Measurements from ENCODE around the gene MIDN.
A peak's percentile ranks its signal among the peaks of the same experiment; 100 is the strongest.
"Not testable (repeated sequence)": the region's sequence is repeated elsewhere in the genome, so short reads cannot be mapped to it uniquely, and the experiment has no call there.

Gene MIDN

DNA sequence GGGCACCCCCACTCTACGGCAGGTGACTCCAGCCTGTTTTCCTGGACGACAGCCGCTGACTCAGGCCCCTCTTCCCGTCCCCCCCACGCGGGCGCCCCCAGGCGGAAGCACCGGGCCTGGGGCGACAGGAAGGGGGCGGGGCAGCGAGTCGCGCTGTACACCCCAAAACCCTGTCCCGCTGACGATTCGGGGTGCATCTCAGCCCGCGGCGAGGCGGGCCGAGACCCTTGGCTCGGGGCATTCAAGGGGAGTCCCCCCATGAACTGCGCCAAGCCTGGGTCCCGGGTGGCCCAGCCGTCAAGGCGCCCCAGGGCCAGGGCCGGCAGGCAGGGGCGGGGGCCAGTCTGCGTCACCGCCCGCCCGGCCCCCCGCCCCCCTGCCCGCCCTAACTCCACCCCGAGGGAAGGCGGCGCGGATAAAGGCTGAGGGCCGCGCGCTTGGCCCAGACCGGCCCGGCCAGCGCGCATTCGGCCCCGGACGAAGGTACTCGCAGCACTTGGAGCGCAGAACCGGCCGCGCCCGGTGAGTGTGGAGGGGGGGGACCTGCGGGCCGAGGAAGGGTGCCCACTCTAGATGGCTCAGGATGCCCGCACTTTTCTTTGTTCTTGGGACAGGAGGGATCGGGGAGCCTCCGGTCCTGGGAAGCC lies at the start of gene MIDN:
Gene MIDN, plus strand, starts transcription at position 445 of the 647 bp plus-strand sequence. CDS start 1,714 bp downstream, outside the sequence.
- no peak for DNase-seq (ENCODE audit: low read depth, low spot score)
- H3K27ac ChIP-seq, result peak within 1 kb of the TSS; percentile 99

DNA sequence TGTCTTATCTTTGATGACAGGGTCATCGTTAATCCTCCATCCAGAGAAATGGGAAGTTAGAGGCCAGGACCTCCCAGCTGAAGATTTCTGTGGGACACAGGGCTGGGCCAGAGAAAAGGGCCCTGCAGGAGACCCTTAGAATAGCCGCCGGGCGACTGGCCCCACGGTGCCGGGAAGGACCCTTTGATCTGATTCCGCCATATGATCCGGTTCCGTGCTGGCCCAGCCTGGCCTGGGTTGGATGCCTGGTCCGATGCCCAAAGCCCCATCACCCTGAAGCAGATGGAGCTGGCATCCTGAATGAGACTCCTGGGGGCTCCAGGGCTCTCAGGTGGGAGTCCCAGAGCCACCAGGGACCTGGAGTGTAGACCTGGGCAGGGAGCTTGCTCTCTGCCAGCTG lies 48.9 kb upstream of the MIDN start:
- DNase-seq (ENCODE audit: low read depth, low spot score), result no peak
- H3K27ac ChIP-seq, result no peak overlapping the region

DNA sequence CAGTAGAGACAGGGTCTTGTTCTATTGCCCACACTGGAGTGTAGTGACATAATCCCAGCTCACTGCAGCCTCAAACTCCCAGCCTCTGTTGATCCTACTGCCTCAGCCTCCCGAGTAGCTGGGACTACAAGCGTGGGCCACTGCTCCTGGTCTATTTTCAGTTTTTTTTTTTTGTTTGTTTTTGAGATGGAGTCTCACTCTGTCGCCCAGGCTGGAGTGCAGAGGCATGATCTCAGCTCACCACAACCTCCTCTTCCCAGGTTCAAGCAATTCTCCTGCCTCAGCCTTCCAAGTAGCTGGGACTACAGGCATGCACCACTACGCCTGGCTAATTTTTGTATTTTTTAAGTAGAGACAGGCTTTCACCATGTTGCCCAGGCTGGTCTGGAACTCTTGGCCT lies 47.8 kb upstream of the MIDN start:
- not testable (repeated sequence) for DNase-seq (ENCODE audit: low read depth, low spot score); H3K27ac ChIP-seq

DNA sequence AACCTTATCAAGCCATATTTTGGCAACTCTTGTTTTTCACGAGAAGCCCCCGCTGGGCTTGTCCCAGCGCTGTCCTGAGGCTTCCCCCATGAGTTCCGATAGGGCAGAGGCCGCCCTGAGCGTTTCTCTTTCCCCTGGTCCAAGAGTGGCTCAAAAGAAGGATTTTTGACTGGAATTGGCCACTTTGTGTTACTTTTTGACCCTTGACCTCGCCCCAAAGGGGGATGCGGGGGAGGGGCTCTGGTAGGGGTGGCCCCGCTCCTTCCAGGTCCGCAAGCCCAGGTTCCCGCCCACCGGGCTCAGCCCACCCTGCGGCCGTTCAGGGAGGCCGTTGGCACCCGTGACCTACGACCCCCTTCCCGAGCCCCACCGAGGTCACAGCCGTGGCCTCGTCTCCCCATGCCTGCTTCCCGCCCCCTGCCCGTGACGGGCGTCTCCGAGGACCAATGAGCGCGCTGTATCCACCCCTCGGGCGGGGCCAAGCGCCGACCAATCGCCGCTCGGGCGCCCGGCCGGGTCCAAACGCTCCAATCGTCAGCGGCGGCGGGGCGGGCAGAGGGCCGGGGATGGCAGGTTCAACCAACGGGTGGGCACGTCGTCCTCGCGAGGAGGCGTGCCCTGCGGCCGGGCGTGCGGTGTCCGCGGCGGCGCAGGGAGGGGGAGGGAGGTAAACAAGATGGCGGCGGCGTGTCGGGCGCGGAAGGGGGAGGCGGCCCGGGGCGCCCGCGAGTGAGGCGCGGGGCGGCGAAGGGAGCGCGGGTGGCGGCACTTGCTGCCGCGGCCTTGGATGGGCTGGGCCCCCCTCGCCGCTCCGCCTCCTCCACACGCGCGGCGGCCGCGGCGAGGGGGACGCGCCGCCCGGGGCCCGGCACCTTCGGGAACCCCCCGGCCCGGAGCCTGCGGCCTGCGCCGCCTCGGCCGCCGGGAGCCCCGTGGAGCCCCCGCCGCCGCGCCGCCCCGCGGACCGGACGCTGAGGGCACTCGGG lies 43.0 kb upstream of the MIDN start, which contains the start of gene STK11:
Gene STK11, plus strand, starts transcription at position 665 of the 986 bp plus-strand sequence. CDS start 1,136 bp downstream, outside the sequence.
- DNase-seq (ENCODE audit: low read depth, low spot score), result peak; percentile 83
- peak within 1 kb of the TSS; percentile 97 for H3K27ac ChIP-seq

DNA sequence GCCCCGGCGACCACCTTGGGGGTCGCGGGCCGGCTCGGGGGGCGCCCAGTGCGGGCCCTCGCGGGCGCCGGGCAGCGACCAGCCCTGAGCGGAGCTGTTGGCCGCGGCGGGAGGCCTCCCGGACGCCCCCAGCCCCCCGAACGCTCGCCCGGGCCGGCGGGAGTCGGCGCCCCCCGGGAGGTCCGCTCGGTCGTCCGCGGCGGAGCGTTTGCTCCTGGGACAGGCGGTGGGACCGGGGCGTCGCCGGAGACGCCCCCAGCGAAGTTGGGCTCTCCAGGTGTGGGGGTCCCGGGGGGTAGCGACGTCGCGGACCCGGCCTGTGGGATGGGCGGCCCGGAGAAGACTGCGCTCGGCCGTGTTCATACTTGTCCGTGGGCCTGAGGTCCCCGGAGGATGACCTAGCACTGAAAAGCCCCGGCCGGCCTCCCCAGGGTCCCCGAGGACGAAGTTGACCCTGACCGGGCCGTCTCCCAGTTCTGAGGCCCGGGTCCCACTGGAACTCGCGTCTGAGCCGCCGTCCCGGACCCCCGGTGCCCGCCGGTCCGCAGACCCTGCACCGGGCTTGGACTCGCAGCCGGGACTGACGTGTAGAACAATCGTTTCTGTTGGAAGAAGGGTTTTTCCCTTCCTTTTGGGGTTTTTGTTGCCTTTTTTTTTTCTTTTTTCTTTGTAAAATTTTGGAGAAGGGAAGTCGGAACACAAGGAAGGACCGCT lies 42.1 kb upstream of the MIDN start:
- no peak for DNase-seq (ENCODE audit: low read depth, low spot score)
- peak overlapping the region; percentile 97 for H3K27ac ChIP-seq

DNA sequence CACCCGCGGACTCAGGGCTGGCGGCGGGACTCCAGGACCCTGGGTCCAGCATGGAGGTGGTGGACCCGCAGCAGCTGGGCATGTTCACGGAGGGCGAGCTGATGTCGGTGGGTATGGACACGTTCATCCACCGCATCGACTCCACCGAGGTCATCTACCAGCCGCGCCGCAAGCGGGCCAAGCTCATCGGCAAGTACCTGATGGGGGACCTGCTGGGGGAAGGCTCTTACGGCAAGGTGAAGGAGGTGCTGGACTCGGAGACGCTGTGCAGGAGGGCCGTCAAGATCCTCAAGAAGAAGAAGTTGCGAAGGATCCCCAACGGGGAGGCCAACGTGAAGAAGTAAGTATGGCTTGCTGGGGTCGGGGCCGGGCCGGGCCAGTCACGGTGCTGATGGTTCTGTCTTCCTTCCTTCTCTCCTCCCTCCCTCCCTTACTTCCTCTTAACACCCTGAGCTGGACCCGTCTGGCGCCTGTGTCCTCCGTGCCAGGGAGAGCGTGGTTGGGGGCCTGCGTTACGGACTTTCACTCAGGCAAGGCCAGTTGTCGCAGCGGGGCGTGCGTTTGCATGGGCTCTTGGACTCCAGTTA lies 41.4 kb upstream of the MIDN start:
- no peak for DNase-seq (ENCODE audit: low read depth, low spot score)
- H3K27ac ChIP-seq, result peak overlapping the region; percentile 97

DNA sequence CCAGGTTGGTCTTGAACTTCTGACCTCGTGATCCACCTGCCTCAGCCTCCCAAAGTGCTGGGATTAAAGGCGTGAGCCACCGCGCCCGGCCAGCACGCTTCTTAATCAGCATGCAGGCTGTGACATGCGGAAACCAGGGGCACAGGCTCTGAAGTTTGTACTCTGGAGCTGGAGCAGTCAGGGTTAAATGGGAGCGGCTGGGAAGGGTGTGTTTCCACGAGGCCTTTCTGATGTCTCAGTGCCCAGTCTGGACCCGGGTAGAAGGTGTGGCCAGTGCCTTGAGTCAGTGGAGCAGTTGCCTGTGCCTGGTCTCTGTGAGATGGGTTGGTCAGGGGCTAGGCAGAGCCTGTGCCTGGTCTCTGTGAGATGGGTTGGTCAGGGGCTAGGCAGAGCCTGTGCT lies 39.6 kb upstream of the MIDN start:
- DNase-seq (ENCODE audit: low read depth, low spot score), result peak; percentile 60
- peak overlapping the region; percentile 97 for H3K27ac ChIP-seq

DNA sequence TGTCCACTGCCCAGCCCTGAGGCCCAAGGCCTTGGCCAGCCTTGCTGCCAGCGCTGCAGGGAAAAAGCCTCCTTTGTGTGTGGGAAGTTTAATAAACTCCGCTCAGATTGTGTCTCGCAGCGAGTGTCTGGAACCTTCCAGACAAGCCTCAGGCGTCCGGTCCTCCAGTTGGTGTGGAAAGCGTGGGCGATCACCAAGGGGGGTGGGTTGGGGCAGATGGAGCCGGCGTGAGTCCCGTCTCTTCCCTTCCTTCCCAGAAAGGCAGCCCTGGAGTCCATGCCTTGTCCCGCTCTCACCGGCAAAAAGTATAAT lies 38.2 kb upstream of the MIDN start:
- peak overlapping the region; percentile 97 for H3K27ac ChIP-seq
- no peak for DNase-seq (ENCODE audit: low read depth, low spot score)

DNA sequence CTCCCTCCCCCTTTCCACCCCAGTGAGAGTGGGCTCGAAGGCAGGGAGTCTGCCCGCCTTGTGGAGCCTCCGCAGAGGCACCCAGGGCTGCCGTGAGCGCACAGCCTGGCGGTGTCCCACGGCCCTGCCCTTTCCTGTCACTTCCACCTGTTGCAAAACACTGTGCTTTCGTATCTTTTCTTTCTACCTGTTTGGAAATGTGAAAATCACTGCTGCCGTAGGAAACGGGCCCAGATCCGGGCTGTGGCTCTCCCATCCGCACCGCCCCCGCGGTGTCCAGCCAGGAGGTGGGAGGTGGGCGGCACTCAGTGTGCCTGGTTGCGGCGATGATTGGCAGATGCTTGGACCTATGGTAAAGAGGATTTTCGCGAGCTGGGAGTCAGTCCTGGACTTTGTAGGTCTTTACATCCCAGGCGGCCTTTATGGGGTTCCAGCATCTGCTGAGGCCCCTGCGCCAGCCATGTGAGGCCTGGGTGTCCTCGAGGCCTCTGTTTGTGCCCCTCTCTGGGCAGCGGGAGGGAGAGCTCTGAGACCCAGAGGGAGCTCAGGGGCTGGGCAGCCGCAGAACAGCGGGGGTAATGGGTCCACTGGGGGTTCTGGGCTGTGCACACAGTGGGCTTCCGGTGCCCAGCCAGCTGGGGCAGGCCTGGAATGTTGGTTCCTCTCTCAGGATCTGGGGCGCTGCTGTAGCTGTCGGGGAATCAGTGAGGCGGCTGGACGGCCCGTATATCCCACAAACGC lies 36.7 kb upstream of the MIDN start:
- H3K27ac ChIP-seq, result peak overlapping the region; percentile 97
- DNase-seq (ENCODE audit: low read depth, low spot score), result no peak

DNA sequence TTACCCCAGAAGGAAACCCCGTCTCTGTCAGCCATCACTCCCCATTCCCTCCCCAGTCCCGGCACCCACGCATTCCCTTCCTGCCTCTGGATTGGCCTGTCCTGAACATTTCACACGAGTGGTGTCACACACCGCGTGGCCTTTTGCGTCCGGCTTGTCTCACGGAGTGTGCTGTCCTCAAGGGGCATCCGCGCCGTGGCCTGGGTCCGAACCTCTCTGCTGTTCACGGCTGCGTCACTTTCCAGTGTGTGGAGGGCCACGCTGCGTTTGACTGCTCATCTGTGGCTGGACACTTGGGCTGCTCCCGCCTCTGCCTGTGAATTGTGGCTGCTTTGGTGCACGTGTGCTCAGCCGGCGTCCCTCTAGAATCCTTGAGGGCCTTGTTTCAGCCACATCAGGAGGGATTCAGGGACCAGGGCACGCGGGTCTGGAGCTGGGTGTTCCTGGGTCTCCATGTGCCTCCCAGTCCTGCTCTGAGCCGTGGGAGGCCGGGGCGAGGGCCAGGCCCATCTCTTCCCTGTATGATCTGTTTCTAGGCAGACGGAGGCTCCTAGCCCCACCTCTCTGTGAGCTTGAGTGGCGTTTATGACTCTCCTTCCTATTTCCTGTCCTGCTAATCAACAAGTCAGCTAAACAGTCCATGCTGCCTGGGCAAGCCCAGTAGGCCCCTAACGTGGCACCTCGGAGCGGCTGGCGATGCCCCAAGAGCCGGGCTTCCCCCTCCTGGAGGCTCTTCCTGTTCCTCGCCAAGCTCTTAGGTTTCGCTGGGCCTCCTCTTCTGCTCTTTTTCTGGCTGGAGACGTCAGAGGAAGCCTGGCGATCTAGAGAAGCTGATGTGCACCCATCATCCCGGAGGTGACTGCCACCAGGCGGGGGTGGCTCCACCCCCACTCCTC lies 34.7 kb upstream of the MIDN start:
- H3K27ac ChIP-seq, result peak overlapping the region; percentile 97
- peak; percentile 89 for DNase-seq (ENCODE audit: low read depth, low spot score)

DNA sequence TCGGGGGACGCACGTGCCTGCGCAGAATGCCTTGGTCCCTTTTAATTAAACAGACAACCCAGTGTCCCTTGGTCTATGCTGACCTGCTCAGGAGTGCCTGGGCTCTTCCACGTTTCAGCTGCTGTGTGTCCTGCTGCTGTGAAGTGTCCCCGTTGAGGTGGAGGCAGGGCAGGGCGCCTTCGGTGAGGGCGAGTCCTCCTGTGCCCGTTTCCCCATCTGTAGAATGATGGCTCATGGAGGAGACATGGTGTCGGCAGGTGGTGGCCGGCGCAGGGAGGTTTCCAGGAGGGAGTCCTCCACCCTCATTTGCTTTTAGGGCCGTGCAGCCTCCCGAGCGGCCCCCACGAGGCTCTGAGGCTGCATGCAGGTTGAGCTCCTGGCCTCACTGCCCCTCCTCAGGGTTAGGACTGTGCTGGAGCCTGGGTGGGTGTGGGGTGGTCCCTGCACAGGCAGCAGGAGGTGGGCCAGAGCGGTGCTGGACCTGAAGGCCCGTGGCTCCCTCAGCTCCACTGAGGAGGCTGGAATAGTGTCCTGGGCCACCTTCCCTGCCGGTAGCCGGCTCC lies 34.0 kb upstream of the MIDN start:
- no peak for DNase-seq (ENCODE audit: low read depth, low spot score)
- peak overlapping the region; percentile 97 for H3K27ac ChIP-seq

DNA sequence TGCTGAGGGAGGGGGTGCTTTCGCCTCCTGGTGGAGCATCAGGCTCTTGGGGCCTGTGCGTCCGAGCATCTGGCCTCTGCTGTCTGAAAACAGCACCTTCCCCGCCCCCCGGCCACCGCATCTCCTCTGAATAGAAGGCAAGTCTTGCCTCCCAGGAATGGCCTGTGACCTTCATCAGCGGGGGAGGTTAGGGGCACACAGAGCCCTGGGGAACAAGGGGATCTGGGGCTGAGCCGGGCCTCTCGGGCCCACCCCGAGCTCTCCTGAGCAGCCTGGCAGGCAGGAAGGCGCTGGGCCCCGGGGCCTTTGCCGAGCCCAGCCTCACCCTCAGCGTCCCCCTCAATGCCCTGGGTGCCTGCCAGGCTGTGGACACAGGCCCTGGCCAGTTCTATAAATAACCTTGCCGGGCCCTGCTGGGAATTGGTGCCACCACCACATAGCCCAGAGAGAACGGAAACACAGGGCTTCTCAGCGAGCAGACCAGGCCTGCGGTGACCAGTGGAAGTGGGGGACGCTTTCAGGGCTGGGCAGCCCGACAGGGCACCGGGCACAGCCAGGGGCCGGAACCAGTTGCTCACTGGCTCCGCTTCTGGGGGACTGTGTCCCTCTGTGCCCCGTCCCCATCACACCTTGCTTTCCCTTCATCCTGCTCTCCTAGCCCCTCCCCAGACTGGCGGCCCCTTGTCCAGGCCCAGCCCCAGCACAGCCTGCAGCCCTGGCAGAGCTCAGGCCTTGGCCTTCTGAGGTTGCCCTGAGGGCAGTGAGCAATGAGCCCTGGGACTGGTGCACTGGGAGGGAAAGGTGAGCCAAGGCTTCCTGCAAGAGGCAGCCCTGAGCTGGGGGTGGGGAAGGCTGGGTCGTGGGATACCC lies 33.3 kb upstream of the MIDN start:
- no peak for DNase-seq (ENCODE audit: low read depth, low spot score)
- peak overlapping the region; percentile 97 for H3K27ac ChIP-seq

DNA sequence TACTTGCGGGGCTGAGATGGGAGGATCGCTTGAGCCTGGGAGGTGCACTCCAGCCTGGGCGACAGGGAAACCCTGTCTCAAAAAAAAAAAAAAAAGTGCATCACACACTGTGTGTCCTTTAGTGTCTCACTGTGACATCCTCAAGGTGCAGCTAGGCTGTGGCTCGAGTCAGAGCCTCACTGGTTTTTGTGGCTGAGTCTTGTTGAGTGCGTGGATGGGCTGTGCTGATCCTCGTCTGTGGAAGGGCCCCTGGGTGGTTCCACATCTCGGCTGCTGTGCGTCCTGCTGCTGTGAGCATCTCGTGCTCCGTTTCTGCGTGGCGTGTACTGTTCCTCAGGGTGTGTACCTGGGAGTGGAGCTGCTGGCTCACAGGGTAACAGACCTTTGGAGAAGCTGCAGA lies 31.6 kb upstream of the MIDN start:
- peak overlapping the region; percentile 97 for H3K27ac ChIP-seq
- no peak for DNase-seq (ENCODE audit: low read depth, low spot score)

DNA sequence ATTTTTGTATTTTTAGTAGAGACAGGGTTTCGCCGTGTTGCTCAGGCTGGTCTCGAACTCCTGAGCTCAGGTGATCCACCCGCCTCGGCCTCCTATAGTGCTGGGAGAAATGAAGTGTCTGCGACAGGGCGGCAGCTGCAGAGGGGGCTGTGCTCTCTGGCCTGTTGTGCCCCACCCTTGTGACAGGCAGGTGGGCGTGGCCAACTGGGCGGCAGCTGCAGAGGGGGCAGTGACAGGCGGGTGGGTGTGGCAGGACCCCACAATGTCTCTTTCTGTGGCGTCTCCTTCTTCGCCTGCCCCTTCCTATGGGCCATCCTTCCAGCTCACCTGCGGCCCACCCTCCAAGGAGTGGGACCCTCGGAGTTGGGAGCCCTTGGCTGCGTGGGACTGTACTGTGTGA lies 31.0 kb upstream of the MIDN start:
- H3K27ac ChIP-seq, result no peak overlapping the region
- no peak for DNase-seq (ENCODE audit: low read depth, low spot score)

DNA sequence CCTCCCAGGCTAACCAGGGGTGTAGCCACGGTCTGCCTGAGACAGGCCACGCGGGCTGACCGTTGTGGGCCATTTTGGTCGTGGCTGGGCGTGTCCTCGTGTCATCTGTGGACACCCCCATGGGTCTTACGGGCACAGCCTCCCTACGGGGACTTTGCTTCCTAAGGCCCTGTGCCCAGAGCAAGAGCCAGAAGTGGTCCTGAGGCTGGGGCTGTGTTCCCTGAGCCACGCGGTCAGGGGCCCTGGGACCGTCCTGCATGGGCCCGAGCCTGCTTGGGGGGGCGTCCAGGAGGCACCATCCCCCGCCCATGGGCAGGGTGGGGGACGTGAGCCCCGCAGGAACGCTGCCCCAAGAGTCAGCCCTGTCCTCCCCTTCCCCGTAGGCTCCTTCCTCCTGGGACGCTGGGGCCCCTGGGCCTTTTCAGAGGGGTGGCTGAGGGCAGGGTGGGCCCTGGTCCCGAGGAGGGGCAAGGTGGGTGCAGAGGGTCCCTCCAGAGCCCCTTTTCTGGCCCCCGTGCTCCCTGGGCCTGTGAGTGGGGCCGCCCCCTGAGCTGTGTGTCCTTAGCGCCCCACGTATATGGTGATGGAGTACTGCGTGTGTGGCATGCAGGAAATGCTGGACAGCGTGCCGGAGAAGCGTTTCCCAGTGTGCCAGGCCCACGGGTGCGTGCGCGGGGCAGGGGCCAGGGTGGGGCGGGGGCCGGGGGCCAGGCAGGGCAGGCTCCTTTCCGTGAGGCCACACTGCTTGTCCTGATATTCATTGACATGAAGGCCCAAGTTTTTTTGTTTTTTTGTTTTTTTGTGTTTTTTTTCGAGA lies 29.4 kb upstream of the MIDN start:
- H3K27ac ChIP-seq, result no peak overlapping the region
- no peak for DNase-seq (ENCODE audit: low read depth, low spot score)

DNA sequence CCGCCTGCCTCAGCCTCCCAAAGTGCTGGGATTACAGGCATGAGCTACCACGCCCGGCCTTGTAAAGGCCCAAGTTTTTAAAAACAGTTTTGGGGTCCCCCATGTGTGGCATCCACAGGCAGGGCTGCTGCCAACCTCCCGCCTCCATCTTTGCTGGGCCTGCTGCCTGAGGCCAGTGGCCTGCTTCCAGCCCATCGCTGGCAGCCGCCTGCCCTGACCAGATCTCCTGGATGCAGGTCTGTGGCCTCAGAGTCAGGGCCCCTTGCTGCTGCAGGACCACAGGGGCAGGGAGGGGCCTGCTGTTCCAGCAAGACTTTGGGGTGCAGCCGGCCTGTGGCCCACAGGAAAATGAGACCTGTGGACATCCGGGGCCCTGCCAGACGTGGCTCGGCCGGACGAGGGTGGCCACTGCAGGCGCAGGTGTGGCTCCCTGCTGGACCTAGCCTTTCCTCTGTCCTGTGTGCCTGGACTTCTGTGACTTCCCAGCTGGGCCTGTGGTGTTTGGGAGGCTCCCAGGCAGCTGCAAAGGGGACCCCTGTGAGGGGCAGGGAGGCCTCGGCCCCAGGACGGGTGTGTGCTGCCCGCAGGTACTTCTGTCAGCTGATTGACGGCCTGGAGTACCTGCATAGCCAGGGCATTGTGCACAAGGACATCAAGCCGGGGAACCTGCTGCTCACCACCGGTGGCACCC lies 28.5 kb upstream of the MIDN start:
- H3K27ac ChIP-seq, result no peak overlapping the region
- no peak for DNase-seq (ENCODE audit: low read depth, low spot score)
